Subcutaneous abdominal adipose tissue (tissue), 5 donors: Measurements from ENCODE around the gene ARHGEF2.
A peak's percentile ranks its signal among the peaks of the same experiment; 100 is the strongest.

Experiments used
- H3K27ac ChIP-seq: one replicate; pipeline ENCODE4 v1.7.0; 2013; ENCODE audit warnings: low read depth, mild to moderate bottlenecking, inconsistent platforms, low read length, moderate library complexity
- H3K27me3 ChIP-seq, 5 donors: one replicate each; pipeline ENCODE4 v1.7.0; 2013; ENCODE audit warnings: low read length in 5 of 5, inconsistent platforms in 1 of 5; ENCODE audit not compliant: control insufficient read depth in 5 of 5, insufficient read depth in 4 of 5
- H3K36me3 ChIP-seq, 5 donors: one replicate each; pipeline ENCODE4 v1.7.0; 2013; ENCODE audit warnings: low read length in 5 of 5; ENCODE audit not compliant: control insufficient read depth in 5 of 5, insufficient read depth in 5 of 5
- H3K4me1 ChIP-seq, 5 donors: one replicate each; pipeline ENCODE4 v1.7.0; 2013; ENCODE audit warnings: low read length in 5 of 5, mild to moderate bottlenecking in 3 of 5, moderate library complexity in 1 of 5; ENCODE audit not compliant: control insufficient read depth in 5 of 5, insufficient read depth in 5 of 5
- H3K4me3 ChIP-seq, 5 donors: one replicate each; pipeline ENCODE4 v1.7.0; 2013; ENCODE audit warnings: low read length in 5 of 5, low read depth in 1 of 5
- H3K9ac ChIP-seq, 5 donors: one replicate each; pipeline ENCODE4 v1.7.0; 2013; ENCODE audit warnings: low read length in 5 of 5, mild to moderate bottlenecking in 4 of 5, moderate library complexity in 3 of 5
- H3K9me3 ChIP-seq, 5 donors: one replicate each; pipeline ENCODE4 v1.7.0; 2013; ENCODE audit warnings: low read length in 5 of 5; ENCODE audit not compliant: control insufficient read depth in 5 of 5
- donor health status: healthy.
- donor health status: healthy.
- donor health status: healthy.
- donor health status: healthy.
- donor health status: healthy.

ARHGEF2 gene

GRCh38 chr1:155929057-155929456 is 49.3 kb downstream of the ARHGEF2 start:
- Histone ChIP-seq H3K9me3 (no peaks in the 10 kb centered on the region), H3K27ac (no peak overlapping the region), H3K36me3 (peaks cover 34 to 79% (median 59%) of the 10 kb centered on the region in 5 donors), H3K4me3 (no peak overlapping the region), H3K9ac (no peak overlapping the region), H3K4me1 (peaks cover 7 to 39% (median 37%) of the 10 kb centered on the region in 5 donors), H3K27me3 (no peaks in the 10 kb centered on the region)

- H3K9me3 ChIP-seq, result no peaks in the 10 kb centered on the region
- H3K9ac ChIP-seq, result no peak overlapping the region
- peaks cover 0 to 6% (median 4%) of the 10 kb centered on the region in 5 donors for H3K4me1 ChIP-seq
- no peak overlapping the region for H3K4me3 ChIP-seq
- H3K27me3 ChIP-seq, result no peaks in the 10 kb centered on the region
- H3K27ac ChIP-seq, result no peak overlapping the region
- H3K36me3 ChIP-seq, result peaks cover 52 to 91% (median 81%) of the 10 kb centered on the region in 5 donors
These were observed 52.8 kb downstream of the ARHGEF2 start for GRCh38 chr1:155925506-155925905.

GRCh38 chr1:155920717-155921116 is 57.6 kb downstream of the ARHGEF2 start:
- peaks cover 55 to 94% (median 87%) of the 10 kb centered on the region in 5 donors for H3K36me3 ChIP-seq
- no peaks in the 10 kb centered on the region for H3K9me3 ChIP-seq
- H3K4me3 ChIP-seq, result no peak overlapping the region
- no peaks in the 10 kb centered on the region for H3K27me3 ChIP-seq
- H3K4me1 ChIP-seq, result no peaks in the 10 kb centered on the region
- H3K27ac ChIP-seq, result no peak overlapping the region
- H3K9ac ChIP-seq, result no peak overlapping the region

GRCh38 chr1:155919801-155920200 is 58.5 kb downstream of the ARHGEF2 start:
- Histone ChIP-seq H3K27ac (no peak overlapping the region), H3K4me3 (no peak overlapping the region), H3K36me3 (peaks cover 53 to 96% (median 84%) of the 10 kb centered on the region in 5 donors), H3K9ac (no peak overlapping the region), H3K27me3 (no peaks in the 10 kb centered on the region), H3K9me3 (no peaks in the 10 kb centered on the region), H3K4me1 (no peaks in the 10 kb centered on the region)

GRCh38 chr1:155918660-155919059 is 59.7 kb downstream of the ARHGEF2 start:
- H3K27me3 ChIP-seq, result no peaks in the 10 kb centered on the region
- H3K36me3 ChIP-seq, result peaks cover 64 to 97% (median 87%) of the 10 kb centered on the region in 5 donors
- no peak overlapping the region for H3K9ac ChIP-seq
- no peaks in the 10 kb centered on the region for H3K4me1 ChIP-seq
- H3K27ac ChIP-seq, result no peak overlapping the region
- H3K9me3 ChIP-seq, result no peaks in the 10 kb centered on the region
- H3K4me3 ChIP-seq, result no peak overlapping the region

- peaks cover 0 to 23% (median 16%) of the 10 kb centered on the region in 5 donors for H3K4me1 ChIP-seq
- H3K27me3 ChIP-seq, result no peaks in the 10 kb centered on the region
- peaks cover 50 to 74% (median 63%) of the 10 kb centered on the region in 5 donors for H3K36me3 ChIP-seq
- H3K4me3 ChIP-seq, result no peak overlapping the region
- H3K9ac ChIP-seq, result no peak overlapping the region
- H3K9me3 ChIP-seq, result no peaks in the 10 kb centered on the region
- no peak overlapping the region for H3K27ac ChIP-seq
These were observed 64.2 kb downstream of the ARHGEF2 start for GRCh38 chr1:155913969-155914757.

GRCh38 chr1:155912056-155912536 is 66.3 kb downstream of the ARHGEF2 start:
- Histone ChIP-seq H3K4me1 (peaks cover 0 to 23% (median 16%) of the 10 kb centered on the region in 5 donors), H3K27me3 (no peaks in the 10 kb centered on the region), H3K27ac (peak overlapping the region; percentile 84), H3K9ac (peak overlapping the region in 1 of 5 donors; percentile 79), H3K9me3 (no peaks in the 10 kb centered on the region), H3K4me3 (peak overlapping the region in 2 of 5 donors; percentile 64 to 82), H3K36me3 (peaks cover 37 to 63% (median 54%) of the 10 kb centered on the region in 5 donors)

- Histone ChIP-seq H3K9ac (peak within 1 kb of the TSS in 4 of 5 donors; percentile 62 to 79 (median 78)), H3K4me3 (peak within 1 kb of the TSS; percentile 64 to 90 (median 80)), H3K4me1 (peaks cover 0 to 23% (median 16%) of the 10 kb centered on the region in 5 donors), H3K27ac (peak within 1 kb of the TSS; percentile 84), H3K9me3 (no peaks in the 10 kb centered on the region), H3K36me3 (peaks cover 30 to 60% (median 50%) of the 10 kb centered on the region in 5 donors), H3K27me3 (no peaks in the 10 kb centered on the region)
These were observed 66.9 kb downstream of the ARHGEF2 start, which contains the start of gene RIT1 for GRCh38 chr1:155911156-155912055. RIT1 (minus strand) TSS chr1:155911349; CDS start chr1:155910761, 588 bp downstream.

GRCh38 chr1:155910621-155911121 is 67.7 kb downstream of the ARHGEF2 start:
- no peaks in the 10 kb centered on the region for H3K27me3 ChIP-seq
- H3K4me1 ChIP-seq, result peaks cover 0 to 23% (median 16%) of the 10 kb centered on the region in 5 donors
- H3K27ac ChIP-seq, result peak overlapping the region; percentile 84
- peak overlapping the region; percentile 64 to 90 (median 80) for H3K4me3 ChIP-seq
- no peaks in the 10 kb centered on the region for H3K9me3 ChIP-seq
- H3K9ac ChIP-seq, result peak overlapping the region in 4 of 5 donors; percentile 62 to 79 (median 78)
- H3K36me3 ChIP-seq, result peaks cover 23 to 54% (median 43%) of the 10 kb centered on the region in 5 donors
